Esophagus squamous epithelium (tissue), 4 donors: ENCODE results near the gene RGMA.

ENCODE experiments used
- CTCF ChIP-seq, 6 experiments: fragments of 450-650 bp in 4 of 6; fragments of 200-600 bp in 2 of 6; sonication (generic) in 2 of 6; IDR thresholded peaks; one replicate each; pipeline ENCODE4 v1.5.1; 2016 to 2019; ENCODE audit warnings: antibody characterized with exemption in 6 of 6, mild to moderate bottlenecking in 4 of 6, moderate library complexity in 4 of 6
- POLR2A ChIP-seq, 4 donors: fragments of 450-650 bp; IDR thresholded peaks; one replicate each; pipeline ENCODE4 v1.6.1; 2017; ENCODE audit warnings: antibody characterized with exemption in 4 of 4, mild to moderate bottlenecking in 4 of 4, moderate library complexity in 3 of 4

DNA sequence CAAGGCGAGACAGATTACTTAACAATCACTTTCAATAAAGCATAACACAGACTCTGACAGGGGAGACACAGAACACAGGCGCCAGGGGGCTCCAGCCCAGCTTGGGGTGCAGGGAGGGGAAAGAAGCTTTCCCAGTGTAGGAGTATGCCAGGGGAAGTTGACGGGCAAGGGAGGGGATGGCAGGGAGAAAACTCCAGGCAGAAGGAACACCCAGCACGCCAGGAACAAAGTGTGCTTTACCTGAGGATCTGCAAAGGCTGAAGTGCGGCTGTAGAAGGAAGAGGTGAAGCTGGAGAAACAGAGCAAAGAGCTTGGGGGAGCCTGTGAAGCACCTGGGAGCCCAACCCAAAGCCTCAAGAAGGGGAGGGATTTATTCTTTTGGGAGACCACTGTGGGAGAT lies 12.1 kb downstream of the RGMA start:
- TF ChIP-seq CTCF (IDR thresholded peaks at IDR 0.05) (peak in 1 of 6 experiments; percentile 5), POLR2A (IDR thresholded peaks at IDR 0.05) (no peak)
